ENCODE measurements around the gene FBXO42.

FBXO42 gene

DNA sequence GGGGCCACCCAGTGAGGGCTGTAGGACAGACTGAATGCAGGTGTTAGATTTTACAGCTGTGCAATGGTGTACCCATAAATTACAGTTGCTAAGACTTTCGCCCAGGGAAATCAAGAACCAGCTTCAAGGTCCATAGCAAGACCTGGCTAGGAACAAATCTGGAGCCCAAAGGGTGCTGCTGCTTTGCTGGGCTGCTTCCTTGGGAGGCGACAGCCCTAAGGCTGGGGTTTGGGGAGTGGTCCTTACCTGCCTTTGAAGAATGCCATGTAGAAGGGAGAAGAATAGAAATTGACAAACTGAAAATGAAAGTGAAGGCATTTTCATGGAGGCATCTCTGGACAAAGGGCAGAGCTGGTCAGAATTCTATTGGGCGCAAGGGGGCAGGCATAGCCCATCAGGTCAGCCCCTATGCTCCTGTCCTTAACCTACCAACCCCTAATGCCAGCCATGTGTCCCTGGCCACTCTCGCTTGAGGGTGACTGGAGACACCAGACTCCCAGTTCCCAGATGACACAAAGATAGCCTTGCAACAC is 132.2 kb downstream of the FBXO42 start:
- no peak for TF ChIP-seq GATA3 (IDR thresholded peaks at IDR 0.05; ENCODE audit: low read depth, low read length)
- TF ChIP-seq GATA2 (IDR thresholded peaks at IDR 0.05; ENCODE audit: low read depth, low read length) = no peak

DNA sequence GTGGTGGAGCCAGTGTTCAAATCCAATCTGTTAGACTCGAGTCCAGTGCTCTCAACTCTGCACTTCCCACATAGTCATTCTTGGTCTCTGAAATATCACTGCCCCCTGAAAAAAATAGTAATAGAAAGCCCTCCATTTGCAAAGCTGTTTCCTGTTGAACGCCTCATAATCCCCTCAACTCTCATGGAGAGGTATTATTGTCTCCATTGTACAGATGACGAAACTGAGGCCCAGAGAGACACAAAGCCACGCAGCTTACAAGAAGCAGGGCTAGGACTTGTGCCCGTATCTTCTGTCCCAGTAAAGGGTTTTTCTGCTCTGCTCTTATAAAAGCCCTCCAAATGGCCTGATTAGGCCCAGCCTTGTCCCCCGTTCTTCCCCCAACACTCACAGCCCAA is 133.6 kb downstream of the FBXO42 start:
- TF ChIP-seq GATA3 (IDR thresholded peaks at IDR 0.05; ENCODE audit: low read depth, low read length) (no peak), GATA2 (IDR thresholded peaks at IDR 0.05; ENCODE audit: low read depth, low read length) (no peak)

DNA sequence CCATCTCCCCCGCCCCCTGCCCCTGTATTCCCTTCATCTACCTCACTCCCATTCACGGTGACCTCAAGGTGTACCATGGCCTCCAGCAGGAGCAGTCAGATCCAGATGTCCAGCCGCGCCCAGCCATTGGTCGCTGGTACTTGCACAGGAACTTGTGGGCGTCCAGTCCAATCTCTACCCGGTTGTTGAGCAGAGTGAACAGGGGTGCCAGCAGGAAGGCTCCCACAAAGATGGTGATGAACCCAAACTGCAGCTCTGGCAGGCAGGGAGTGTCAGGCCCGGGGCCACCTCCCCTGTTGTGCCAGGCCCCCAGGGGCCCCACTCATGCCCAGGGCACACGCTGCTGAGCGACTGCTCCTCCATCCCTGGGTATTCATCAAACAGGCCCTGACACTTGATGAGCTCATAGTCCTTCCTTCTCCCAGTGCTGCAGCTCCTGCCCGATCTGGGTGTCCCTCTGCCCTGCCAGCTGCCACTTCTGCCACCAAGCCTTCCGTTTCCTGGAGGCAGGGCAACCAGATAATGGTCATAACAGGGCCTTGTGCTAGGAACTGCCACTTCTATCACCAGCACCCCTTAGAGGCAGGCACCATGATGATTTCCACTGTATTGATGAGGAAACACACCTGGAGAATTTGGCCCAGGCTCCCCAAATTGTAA is 134.1 kb downstream of the FBXO42 start:
- TF ChIP-seq GATA3 (IDR thresholded peaks at IDR 0.05; ENCODE audit: low read depth, low read length) (no peak), GATA2 (IDR thresholded peaks at IDR 0.05; ENCODE audit: low read depth, low read length) (no peak)

DNA sequence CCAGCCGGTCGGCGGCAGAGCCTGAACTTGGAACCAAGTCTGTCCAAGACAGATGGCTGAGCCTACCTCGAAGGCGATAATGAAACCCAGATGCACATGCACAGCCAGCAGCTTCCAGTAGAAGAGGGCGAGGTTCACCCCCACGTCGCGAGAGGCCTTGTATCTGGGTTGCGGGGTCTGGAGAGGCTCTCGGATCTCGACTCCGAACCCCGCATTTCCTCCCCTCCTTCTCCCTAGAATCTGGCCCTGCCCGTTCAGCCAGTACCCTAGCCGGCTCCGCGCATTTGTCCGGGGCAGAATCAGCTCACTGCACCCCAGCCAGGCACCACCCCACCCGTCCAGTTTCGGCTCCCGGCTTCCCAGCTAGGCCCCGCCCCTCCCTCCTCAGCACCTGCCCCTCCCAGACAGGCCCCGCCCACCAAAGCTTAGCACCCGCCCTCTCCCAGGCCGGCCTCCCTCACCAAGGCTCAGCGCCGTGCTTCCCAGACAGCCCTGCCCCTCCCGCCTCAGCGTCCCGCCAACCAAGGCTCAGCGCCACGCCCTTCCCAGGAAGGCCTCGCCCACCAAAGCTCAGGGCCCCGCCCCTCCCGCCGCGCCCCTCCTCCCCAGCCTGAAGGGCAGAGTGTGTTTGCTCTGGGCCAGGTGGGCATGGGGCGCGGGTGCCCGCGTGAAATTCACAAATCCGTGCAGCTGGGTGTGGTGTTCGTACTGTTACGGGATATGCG is 135.1 kb downstream of the FBXO42 start:
- TF ChIP-seq GATA2 (IDR thresholded peaks at IDR 0.05; ENCODE audit: low read depth, low read length) (no peak), GATA3 (IDR thresholded peaks at IDR 0.05; ENCODE audit: low read depth, low read length) (no peak)

DNA sequence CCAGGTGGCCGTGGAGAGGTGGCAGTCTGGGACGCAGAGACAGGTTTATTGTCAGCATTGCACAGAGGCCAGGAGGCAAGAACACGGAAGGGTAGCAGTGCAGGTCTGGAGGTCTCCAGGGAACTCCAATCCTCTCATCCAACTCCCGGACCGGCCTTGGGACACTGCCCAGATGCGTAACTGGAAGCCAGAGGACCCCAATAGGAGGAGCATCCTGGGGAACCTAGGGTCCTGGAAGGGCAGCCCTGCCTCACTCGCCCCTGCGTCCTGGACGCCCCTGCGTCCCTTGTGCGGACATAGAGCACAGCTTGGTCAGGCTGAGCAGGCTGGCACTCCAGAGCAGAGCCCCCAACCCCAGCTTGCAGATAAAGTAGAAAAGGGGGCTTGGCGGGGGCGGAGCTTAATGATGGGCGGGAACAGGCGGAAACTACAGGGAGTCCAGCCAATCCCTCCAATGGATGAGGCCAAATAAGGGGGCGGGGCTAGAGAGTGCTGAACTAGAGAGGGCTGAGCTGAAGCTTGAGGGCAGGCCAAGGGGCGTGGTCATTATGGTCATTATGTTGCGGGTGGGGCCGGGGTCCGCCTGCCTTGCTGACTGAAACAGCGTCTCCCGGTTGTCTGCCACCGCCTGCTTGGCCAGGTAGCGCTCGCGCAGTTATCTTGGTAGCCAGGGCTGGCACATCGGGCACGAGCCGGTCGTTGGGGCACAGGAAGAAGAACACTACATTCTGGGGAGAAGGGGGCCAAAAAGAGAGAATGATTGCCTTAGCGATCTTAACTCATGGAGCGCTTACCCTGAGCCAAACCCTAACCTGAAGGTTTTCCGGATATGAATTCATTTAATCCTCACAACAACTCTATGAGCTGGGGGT is 136.2 kb downstream of the FBXO42 start:
- TF ChIP-seq GATA3 (IDR thresholded peaks at IDR 0.05; ENCODE audit: low read depth, low read length) (no peak), GATA2 (IDR thresholded peaks at IDR 0.05; ENCODE audit: low read depth, low read length) (0 out of 2 replicates have a peak, but pooled peaks have one; percentile 17)

DNA sequence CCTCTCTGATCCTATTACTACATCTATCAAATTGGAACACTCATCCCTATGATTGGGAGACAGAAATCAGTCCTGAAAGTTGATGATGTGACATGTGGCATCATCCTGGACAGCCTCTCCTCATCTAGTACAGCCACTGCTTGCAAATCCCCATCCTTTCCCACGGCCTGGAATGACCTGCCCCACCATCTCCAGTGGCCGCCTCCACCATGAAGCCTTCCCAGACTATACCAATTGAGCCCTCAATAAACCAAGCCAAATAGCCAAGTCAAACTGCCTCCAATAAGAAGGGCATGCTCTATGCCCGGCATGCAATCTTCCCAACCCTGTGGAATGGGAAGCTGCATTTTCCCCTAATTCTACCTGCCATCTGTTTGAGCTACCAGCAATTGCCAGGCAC is 139.3 kb downstream of the FBXO42 start:
- TF ChIP-seq GATA3 (IDR thresholded peaks at IDR 0.05; ENCODE audit: low read depth, low read length) (no peak), GATA2 (IDR thresholded peaks at IDR 0.05; ENCODE audit: low read depth, low read length) (no peak)

DNA sequence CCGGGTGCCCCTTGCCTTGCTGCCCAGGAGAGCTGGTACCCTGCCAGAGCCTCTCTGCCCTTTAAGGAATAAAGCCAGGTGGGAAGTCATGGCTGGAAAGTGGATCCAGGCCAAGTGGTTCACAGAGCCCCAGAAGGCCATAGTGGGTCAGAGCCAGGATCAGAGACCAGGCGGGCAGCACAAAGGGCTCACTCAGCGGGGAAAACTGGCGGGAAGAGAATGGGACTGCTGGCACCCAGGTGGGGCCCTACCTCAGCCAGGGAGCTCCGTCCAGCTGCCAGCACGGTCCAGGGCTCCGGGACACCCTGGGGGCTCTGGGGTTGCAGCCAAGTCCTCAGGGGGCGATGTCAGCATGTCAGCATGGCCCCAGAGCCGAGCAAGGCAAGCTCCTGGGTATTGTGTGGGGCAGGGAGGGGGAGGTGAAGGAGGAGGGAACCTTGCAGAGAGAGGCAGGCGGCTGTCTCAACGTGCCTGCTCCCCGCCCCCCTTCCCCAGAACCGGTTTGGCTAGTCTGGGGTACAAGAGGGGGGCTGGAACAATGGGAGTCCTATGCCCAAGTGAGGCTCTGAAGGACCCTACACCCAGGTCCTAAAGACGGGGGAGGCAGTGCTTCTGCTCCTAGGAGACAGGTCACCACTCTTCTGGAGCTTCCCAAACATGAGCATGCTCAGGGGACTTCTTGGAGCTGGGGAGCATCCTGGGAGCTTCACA is 139.9 kb downstream of the FBXO42 start, which contains the start of gene ARHGEF19:
Gene ARHGEF19 (minus strand): TSS at position 402 of the 711 bp plus-strand sequence. CDS start 3,598 bp downstream, outside the sequence.
- TF ChIP-seq GATA3 (IDR thresholded peaks at IDR 0.05; ENCODE audit: low read depth, low read length) = no peak
- no peak for TF ChIP-seq GATA2 (IDR thresholded peaks at IDR 0.05; ENCODE audit: low read depth, low read length)

DNA sequence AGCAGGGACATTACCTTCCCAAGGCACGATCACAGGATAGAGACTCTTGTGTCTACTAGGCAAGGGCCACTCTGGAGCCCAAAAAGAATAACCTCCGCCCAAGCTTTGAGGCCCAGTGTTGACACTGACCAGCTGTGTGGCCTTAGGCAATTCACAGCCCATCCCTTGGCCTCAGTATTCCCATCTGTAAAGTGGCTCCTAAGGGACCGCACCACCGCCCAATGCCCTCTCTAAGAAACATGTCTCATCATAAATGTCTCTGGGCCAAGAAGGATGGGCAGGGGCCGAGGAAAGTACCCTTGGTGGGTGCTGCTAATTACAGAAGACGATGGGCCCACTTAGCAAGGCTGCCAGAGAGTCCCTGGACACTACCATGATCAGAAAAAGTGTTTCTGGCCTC is 140.5 kb downstream of the FBXO42 start:
- TF ChIP-seq GATA3 (IDR thresholded peaks at IDR 0.05; ENCODE audit: low read depth, low read length) (no peak), GATA2 (IDR thresholded peaks at IDR 0.05; ENCODE audit: low read depth, low read length) (no peak)

DNA sequence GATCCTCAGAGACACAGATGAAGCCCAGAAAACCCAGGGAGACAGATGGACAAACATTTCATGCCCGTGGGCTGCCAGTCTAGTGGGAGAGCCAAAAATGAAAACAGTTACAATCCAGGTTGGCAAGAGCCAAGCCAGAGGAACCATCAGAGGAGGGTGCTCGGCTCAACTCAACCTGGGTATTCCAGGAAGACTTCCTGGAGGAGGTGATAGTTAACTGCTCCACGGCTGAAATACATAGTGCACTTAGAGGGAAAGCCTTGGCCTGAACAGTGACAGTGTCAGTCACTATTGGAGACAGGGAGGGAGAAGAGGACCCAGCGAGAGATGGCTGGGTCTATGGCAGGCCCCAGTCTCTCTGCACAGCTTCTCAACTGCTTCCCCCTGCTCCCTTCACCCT is 141.7 kb downstream of the FBXO42 start:
- TF ChIP-seq GATA3 (IDR thresholded peaks at IDR 0.05; ENCODE audit: low read depth, low read length) = no peak
- TF ChIP-seq GATA2 (IDR thresholded peaks at IDR 0.05; ENCODE audit: low read depth, low read length) = no peak

DNA sequence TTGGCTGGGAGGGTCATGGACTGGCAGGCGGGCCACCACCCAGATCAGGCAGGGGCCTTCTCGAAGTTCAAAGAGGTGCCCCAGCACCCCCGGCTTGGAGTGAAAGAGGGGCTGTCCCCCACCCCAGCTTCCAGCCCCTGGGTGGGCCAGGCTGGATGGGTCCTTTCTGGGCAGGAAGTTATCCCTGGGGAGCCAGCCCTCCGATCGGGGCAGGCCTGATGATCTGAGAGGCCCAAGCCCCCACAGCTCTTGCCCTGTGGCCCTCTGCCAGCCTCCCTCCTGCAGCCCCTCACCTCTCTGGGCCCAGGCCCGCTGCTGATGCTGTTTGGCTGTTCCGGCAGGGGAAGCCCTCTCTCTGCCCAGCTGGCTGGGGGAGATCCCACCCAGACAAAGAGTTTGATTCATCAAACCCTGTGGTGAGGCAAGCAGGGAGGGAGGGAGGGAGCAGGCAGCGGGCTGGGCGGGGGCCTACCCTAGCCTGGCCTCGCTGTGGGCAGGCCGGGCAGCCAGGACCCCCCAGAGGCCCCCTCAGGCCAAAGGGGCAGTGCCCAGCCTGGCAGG is 142.4 kb downstream of the FBXO42 start:
- no peak for TF ChIP-seq GATA3 (IDR thresholded peaks at IDR 0.05; ENCODE audit: low read depth, low read length)
- no peak for TF ChIP-seq GATA2 (IDR thresholded peaks at IDR 0.05; ENCODE audit: low read depth, low read length)

DNA sequence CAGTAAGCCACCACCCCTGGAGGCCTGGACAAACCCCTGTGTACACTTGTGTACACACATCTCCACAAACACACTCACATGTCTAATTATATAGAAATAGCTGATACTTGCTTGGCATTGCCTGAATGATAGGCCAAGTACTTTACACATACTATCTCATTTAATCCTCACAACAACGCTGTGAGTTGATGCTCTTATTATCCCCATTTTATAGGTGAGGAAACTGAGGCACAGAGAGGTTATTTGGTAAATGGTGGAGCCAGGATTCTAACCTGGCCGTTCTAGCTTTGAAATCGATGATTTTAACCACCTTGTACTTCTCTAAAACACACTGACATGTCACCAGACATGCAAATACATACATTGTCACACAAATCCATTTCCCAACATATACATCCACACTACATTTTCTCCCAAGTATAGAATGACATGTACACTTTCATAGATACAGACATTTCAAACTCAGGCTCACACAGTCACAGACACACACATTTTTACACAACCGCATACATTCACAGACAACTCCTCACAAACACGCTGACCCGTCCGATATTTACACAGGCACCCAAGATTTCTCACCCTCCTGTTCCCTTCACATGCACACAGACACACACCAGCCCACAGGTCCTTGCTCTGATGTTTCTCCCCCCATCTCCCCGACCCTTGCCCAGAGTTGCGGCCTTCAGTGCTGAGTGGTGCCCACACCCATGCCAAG is 143.0 kb downstream of the FBXO42 start:
- no peak for TF ChIP-seq GATA2 (IDR thresholded peaks at IDR 0.05; ENCODE audit: low read depth, low read length)
- no peak for TF ChIP-seq GATA3 (IDR thresholded peaks at IDR 0.05; ENCODE audit: low read depth, low read length)

DNA sequence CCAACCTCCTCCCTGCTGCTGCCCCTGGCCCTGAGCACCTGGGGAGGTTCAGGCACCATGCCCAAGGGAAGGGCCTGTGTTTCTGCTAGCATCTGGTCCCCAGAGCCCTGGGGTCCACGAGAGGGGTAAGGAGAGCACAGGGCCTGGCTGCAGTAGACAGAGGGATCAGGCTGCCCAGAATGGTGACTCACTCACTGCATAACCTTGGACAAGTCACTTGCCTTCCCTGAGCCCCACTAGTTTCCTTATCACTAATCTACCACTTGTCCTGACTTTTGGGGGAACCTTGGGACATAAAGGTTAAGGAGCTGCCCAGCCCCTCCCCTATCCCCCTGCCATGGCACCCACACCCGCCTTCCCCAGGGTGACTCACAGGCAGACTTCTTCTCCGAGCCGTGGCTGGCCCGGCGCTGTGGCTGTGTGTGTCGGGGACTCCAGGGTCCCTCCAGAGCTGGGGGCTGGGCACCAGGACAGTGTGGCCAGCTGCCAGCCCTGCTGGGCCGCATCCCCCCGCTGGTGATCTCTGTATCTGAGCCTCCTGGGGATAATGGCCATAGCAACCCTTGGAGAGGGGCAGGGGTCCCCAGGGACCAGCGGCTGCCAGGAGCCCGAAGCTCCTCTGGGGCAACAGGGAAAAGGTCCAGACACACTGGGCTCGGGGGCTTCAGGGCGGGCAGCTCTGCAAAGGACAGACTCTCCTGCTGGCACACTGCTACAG is 143.9 kb downstream of the FBXO42 start:
- no peak for TF ChIP-seq GATA3 (IDR thresholded peaks at IDR 0.05; ENCODE audit: low read depth, low read length)
- TF ChIP-seq GATA2 (IDR thresholded peaks at IDR 0.05; ENCODE audit: low read depth, low read length) = no peak
